Measurements from ENCODE around the gene FOXP1.

Gene FOXP1

DNA sequence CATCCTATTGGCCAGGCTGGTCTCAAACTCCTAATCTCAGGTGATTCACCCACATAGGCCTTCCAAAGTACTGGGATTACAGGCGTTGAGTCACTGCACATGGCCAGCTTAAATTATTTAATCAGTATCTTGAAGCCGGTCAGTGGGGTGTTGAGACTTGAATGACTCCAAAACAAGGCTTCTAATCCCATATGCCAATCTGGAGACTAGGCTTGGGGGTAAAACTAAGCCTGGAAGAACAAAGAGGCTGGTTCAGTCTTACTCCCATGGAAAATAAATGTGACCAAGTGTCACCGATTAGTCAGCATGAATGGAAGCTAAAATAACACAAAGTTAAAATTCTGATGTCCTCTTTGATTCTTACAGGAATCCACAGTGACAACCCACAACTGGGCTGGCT, 509.1 kb downstream of the FOXP1 start:
- no peak for TF ChIP-seq CTCF (IDR thresholded peaks at IDR 0.05; ENCODE audit: low read depth, low read length, missing control alignments)
- no peak overlapping the region for H3K4me3 ChIP-seq (ENCODE audit: low read depth, low read length)
- DNase-seq (ENCODE audit: low read depth) = no peak

GRCh38 chr3:71072986-71073385, 510.5 kb downstream of the FOXP1 start:
- no peak for TF ChIP-seq CTCF (IDR thresholded peaks at IDR 0.05; ENCODE audit: low read depth, low read length, missing control alignments)
- H3K4me3 ChIP-seq (ENCODE audit: low read depth, low read length) = no peak overlapping the region
- DNase-seq (ENCODE audit: low read depth) = no peak

GRCh38 chr3:71072287-71072686, 511.2 kb downstream of the FOXP1 start:
- no peak for TF ChIP-seq CTCF (IDR thresholded peaks at IDR 0.05; ENCODE audit: low read depth, low read length, missing control alignments)
- H3K4me3 ChIP-seq (ENCODE audit: low read depth, low read length) = no peak overlapping the region
- DNase-seq (ENCODE audit: low read depth) = no peak

GRCh38 chr3:71070497-71071463, 512.7 kb downstream of the FOXP1 start:
- no peak for DNase-seq (ENCODE audit: low read depth)
- no peak for TF ChIP-seq CTCF (IDR thresholded peaks at IDR 0.05; ENCODE audit: low read depth, low read length, missing control alignments)

DNA sequence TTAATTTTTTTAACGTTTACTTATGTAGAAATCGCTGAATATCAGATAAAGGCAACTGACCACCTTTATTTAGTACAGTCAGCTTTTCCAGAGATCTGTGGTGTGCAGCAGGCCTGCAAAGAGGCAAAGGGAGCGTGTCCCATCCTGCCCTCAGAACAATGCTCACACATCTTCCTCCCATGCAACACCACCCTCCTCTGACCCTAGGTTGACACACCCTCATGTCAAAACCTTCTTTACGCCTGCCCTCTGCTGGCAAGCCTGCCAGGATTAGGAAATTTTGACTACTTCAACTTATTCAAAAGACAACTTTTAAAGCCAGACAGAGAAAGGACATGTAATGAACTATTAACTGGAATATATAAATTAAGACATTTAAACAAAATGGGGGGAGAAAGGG, 513.7 kb downstream of the FOXP1 start:
- DNase-seq (ENCODE audit: low read depth) = no peak
- no peak overlapping the region for H3K4me3 ChIP-seq (ENCODE audit: low read depth, low read length)
- no peak for TF ChIP-seq CTCF (IDR thresholded peaks at IDR 0.05; ENCODE audit: low read depth, low read length, missing control alignments)

More at GRCh38 chr3:71070497-71071463, 512.7 kb downstream of the FOXP1 start:
- H3K4me3 ChIP-seq (ENCODE audit: low read depth, low read length) = no peak overlapping the region

DNA sequence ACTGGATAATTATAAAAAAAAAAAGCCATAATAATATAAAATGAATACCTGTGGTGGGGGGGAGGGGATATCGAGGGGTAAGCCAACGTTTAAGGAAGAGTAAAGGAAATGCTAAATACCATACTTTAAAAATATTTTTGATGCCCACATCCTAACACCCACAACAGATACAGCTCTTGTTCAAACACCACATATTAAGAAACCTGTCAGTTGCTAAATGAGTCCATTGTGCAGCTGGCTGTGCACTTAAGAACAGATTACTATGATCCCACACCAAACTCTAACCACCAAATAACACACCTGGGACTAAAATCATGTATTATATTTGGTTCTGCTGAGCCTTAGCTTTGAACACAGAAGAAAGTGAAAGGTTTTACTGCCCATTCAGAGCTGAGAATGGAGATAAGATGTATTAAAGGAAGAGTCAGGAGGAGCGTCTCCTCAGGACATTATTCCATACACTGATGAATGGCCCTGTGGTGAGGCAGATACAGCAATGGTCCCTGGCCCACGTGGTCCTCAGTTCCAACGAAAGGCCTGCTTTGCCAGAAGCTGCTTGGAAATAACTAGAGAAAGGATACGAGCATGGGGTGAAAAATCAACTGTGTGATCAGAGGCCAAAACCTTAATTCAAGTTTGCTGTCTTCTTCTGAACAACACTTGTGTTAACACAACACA, 515.4 kb downstream of the FOXP1 start:
- no peak for DNase-seq (ENCODE audit: low read depth)
- no peak for TF ChIP-seq CTCF (IDR thresholded peaks at IDR 0.05; ENCODE audit: low read depth, low read length, missing control alignments)
- H3K4me3 ChIP-seq (ENCODE audit: low read depth, low read length) = no peak overlapping the region

Data from GM12864 (cell line).